GM19193 (cell line): ENCODE data around the gene APOBEC3C.

Source experiments
- POLR2A ChIP-seq: IDR thresholded peaks from 4 replicates; pipeline ENCODE4 v1.6.1; 2011; ENCODE audit not compliant: insufficient read depth, insufficient read length; ENCODE audit errors: extremely low read depth

Gene APOBEC3C

GRCh38 chr22:38981005-38981991, 32.8 kb upstream of the APOBEC3C start:
- no peak for TF ChIP-seq POLR2A

- peak; percentile 48 for TF ChIP-seq POLR2A
Observed at GRCh38 chr22:38981992-38982927, 31.8 kb upstream of the APOBEC3C start, which contains the start of gene APOBEC3B. TSS of gene APOBEC3B (plus strand) at chr22:38982347. CDS start at chr22:38982454, 107 bp downstream.

DNA sequence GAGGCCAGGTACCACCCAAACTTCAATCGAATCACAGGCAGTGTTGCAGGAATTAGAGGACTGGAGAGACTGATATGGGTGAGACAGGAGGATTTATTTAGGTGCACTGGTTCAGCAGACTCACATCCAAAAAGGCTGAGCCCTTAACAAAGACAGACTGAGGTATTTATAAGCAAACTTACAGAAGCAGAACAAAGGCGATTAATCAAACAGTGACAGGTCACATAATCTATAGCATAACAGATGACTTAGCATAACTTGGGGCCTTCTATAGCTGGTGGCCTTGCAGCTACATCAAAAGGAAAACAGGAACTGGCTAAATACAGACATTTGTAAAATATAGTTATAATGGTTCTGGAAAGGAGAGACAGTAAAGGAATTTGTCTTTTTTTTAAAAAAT, 29.8 kb upstream of the APOBEC3C start:
- no peak for TF ChIP-seq POLR2A

- no peak for TF ChIP-seq POLR2A
Observed at GRCh38 chr22:38986629-38987028, 27.4 kb upstream of the APOBEC3C start.

GRCh38 chr22:38987171-38987895, 26.7 kb upstream of the APOBEC3C start:
- TF ChIP-seq POLR2A, result no peak

DNA sequence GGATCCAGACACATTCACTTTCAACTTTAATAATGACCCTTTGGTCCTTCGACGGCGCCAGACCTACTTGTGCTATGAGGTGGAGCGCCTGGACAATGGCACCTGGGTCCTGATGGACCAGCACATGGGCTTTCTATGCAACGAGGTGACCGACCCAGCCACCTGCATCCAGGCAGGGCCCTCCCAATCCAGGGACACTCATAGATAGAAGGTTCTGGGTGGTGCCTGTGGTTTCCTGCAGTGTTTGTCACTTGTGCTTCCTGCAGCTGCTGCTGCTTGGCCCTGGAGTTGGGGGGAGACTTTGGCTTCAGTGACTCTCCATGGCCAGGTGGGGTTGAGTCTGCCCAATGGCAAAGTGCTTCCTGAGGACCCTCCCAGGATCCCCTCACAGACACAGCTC, 24.6 kb upstream of the APOBEC3C start:
- no peak for TF ChIP-seq POLR2A

GRCh38 chr22:38996105-38996504, 18.0 kb upstream of the APOBEC3C start:
- TF ChIP-seq POLR2A, result no peak

GRCh38 chr22:38997518-38997917, 16.5 kb upstream of the APOBEC3C start:
- TF ChIP-seq POLR2A, result no peak

DNA sequence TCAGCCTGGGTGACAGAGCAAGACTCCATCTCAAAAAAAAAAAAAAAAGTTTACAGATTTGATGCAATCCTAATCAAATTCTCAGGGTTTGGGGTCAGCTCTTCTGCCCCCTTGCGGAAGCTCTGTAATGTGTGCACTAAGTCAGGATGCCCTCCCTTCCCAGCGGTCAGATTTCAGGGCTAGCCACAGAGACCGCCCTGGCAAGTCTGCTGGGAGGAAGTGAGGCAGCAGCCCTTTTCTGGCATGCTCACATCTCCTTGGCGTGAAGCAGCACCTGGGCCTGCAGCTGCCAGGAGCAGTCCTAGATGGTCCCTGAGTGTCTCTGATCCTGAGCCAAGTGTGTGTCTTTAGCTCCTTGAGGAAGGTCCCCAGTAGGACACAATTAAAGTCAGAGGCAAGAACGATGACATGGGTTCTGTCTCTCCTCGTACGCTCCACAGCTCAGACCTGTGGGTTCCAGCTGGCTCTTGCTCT, 10.9 kb upstream of the APOBEC3C start:
- no peak for TF ChIP-seq POLR2A

- no peak for TF ChIP-seq POLR2A
Observed at GRCh38 chr22:39007177-39007576, 6.9 kb upstream of the APOBEC3C start.

- TF ChIP-seq POLR2A, result no peak
Observed at GRCh38 chr22:39010946-39011345, 3.1 kb upstream of the APOBEC3C start.

DNA sequence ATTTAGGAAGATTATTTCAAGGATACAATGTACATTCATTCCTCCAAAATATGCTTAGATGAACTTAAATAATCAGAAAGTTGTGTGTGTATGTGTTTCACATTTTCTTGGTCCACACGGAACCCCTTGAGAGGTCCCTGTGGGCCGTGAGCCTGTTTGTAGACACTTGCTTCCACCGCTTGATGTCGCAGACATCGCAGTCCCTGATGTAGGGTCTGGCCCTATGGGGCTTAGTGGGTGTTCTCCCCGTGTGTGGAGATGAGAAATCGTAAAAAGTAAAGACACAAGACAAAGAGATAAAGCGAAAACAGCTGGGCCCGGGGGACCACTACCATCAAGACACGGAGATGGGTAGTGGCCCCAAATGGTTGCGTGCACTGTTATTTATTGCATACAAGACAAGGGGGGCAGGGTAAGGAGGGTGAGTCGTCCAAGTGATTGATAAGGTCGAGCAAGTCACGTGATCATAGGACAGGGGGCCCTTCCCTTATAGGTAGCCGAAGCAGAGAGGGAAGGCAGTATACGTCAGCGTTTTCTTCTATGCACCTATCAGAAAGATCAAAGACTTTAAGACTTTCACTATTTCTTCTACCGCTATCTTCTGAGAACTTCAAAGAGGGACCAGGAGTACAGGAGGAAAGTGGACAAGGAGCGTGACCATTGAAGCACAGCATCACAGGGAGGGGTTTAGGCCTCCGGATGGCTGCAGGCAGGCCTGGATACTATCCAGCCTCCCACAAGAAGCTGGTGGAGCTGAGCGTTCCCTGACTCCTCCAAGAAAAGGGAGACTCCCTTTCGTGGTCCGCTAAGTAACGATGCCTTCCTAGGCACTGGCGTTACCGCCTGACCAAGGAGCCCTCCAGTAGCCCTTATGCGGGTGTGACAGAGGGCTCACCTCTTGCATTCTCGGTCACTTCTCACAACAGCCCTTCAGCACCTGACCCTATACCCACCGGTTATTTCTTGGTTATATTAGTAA, 1.2 kb upstream of the APOBEC3C start:
- TF ChIP-seq POLR2A, result no peak

DNA sequence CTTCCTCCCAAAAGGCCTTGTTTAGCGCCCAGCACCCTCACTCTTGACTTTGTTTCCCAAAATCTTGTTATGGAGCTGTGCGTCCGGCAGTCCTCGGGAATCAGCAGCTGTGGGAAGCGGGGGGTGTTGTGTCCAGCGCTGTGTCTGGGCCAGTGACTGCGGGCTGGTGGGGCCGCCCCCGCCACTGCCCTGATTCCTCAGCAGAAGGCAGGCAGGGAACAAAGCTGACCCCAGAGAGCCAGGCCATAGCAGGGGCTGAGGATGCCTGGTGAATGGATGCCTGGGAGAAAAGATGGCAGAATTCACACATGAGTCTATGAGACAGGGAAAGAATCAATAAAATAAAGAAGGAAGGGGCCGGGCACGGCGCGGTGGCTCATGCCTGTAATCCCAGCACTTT, 2.5 kb downstream of the APOBEC3C start:
- no peak for TF ChIP-seq POLR2A
